Renal cortical epithelial cell (primary cell): ENCODE measurements around the gene ADD1. TPM values are rescaled to one million over a fixed set of nuclear protein-coding genes. Genes with fewer than 3 reads are reported as not detected.
"Not testable (repeated sequence)": the region's sequence is repeated elsewhere in the genome, so short reads cannot be mapped to it uniquely, and the experiment has no call there.

Experiments used
- DNase-seq: peaks from one replicate; pipeline ENCODE4 v3.0.0-alpha.2; 2011; ENCODE audit warnings: low read depth
- total RNA-seq: library from RNA; depleted of rRNA; stranded (reverse); fragments of >200 nt; gene quantifications from 2 replicates; pipeline ENCODE4 v1.2.3, GENCODE V29; 2014

ADD1 gene
- total RNA-seq, 1 donor from 2014 or later: 207 TPM

DNA sequence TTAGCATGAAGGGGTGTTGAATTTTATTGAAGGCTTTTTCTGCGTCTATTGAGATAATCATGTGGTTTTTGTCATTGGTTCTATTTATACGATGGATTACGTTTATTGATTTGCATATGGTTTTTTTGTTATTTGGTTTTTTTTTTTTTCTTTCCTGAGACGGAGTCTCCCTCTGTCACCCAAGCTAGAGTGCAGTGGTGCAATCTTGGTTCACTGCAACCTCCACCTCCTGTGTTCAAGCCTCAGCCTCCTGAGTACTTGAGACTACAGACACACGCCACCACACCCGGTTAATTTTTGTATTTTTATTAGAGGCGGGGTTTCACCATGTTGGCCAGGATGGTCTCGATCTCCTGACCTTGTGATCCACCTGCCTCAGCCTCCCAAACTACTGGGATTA, 75.1 kb downstream of the ADD1 start:
- not testable (repeated sequence) for DNase-seq

DNA sequence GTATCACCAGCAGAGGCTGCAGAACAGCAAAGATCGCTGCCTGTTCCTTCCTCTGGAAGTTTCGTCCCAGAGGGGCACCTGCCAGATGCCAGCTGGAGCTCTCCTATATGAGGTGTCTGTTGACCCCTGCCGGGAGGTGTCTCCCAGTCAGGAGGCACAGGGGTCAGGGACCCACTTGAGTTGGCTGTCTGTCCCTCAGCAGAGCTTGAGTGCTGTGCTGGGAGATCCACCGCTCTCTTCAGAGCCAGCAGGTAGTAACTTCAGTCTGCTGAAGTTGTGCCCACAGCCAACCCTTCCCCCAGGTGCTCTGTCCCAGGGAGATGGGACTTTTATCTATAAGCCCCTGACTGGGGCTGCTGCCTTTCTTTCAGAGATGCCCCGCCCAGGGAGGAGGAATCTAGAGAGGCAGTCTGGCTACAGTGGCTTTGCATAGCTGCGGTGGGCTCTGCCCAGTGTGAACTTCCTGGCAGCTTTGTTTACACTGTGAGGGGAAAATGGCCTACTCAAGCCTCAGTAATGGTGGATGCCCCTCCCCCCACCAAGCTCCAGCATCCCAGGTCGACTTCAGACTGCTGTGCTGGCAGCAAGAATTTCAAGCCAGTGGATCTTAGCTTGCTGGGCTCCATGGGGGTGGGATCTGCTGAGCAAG, 78.9 kb downstream of the ADD1 start:
- peak; percentile 29 for DNase-seq

DNA sequence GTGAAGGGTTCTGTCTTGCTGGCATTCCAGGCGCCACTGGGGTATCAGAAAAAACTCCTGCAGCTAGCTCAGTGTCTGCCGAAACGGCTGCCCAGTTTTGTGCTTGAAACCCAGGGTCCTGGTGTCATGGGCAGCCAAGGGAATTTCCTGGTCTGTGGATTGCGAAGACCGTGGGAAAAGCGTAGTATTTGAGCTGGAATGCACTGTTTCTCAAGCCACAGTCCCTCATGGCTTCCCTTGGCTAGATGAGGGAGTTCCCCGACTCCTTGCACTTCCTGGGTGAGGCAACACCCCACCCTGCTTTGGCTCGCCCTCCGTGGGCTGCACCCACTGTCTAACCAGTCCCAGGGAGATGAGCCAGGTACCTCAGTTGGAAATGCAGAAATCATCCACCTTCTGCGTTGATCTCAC, 79.5 kb downstream of the ADD1 start:
- DNase-seq: peak; percentile 54

DNA sequence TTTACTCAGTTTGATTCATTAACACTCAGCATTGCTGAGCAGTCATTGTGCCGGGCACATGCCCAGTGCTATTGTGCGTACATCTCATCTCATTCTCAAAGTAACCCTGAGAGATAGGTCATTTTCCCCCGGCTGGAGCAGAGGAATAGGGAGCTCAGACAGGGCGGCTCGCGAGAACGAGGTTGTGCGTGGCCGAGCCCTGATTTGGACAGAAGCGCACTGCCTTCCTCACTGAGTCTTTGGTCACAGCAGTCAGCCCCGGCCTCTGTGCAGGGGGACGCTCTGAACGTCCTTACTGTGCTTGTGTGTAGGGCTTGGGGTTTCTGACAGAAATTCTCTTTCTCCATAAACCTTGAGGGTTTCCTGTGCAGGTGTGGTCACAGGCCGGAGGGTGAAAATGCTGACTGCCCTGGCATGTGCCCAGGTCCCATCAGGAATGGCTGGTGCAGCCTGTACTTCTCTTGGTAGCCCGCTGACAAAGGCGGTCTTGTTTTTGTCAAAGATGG, 80.1 kb downstream of the ADD1 start:
- no peak for DNase-seq

DNA sequence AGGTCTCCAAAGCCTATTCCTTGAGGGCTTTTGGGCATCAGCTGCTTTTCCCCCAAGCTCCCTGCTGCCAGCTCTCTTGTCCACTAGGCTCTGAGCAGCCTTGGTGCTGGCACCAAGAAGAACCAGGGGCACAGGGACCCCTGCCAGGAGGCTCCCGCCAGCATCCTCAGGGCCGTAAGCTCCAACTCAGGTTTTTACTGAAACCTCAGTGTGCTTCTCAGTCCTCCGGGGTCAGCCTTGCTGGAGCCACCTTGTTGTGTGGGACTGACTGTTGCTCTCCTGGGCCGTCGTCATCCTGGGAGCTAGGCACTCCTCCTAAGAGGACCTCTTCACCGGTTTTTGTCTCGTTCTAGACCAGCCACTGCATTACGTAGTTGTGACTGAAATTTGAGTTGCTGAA, 80.6 kb downstream of the ADD1 start:
- DNase-seq: no peak

DNA sequence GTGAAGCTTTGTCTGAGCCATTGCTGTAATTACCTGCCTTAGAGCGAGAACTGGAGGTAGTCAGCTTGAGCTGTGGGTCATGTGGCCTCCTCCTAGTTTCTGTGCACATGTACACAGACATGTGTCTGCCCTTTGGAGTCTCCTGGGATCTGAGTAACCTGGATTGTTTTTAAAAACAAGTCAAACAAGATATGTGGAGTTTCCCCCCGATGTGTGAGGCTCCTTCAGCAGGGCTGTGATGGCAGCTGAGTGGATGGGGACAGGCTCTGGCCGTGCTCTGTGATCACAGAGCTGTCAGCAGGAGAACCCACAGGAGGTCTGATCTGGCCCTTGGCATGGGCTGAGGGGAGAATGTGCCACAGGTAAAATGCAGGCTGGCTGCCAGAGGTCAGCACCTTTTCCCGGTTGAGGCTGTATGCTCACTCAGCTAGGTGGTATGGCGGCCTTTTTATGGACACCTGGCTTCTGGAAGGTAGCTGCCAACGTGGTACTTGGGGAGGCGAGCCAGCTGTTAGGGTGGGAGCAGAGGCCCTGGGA, 81.2 kb downstream of the ADD1 start:
- peak; percentile 30 for DNase-seq

DNA sequence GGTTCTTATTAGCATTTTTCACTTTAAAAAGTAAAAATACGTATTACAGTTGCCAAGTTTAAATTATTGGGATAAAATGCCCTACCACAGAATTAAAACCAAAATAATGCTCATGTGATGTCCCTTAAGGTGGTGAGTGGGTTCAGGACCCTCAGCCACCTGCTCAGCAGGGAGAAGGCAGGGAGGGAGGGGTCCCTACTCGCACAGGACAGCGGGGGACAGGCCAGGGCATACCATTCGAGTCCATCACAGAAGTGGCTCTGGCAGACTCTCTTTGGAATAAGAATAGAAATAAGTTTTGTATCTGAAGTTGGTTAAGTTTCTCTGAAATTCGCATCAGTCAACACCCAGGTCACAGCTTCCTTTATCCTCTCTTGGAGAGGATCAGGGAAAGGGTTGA, 81.9 kb downstream of the ADD1 start:
- no peak for DNase-seq

DNA sequence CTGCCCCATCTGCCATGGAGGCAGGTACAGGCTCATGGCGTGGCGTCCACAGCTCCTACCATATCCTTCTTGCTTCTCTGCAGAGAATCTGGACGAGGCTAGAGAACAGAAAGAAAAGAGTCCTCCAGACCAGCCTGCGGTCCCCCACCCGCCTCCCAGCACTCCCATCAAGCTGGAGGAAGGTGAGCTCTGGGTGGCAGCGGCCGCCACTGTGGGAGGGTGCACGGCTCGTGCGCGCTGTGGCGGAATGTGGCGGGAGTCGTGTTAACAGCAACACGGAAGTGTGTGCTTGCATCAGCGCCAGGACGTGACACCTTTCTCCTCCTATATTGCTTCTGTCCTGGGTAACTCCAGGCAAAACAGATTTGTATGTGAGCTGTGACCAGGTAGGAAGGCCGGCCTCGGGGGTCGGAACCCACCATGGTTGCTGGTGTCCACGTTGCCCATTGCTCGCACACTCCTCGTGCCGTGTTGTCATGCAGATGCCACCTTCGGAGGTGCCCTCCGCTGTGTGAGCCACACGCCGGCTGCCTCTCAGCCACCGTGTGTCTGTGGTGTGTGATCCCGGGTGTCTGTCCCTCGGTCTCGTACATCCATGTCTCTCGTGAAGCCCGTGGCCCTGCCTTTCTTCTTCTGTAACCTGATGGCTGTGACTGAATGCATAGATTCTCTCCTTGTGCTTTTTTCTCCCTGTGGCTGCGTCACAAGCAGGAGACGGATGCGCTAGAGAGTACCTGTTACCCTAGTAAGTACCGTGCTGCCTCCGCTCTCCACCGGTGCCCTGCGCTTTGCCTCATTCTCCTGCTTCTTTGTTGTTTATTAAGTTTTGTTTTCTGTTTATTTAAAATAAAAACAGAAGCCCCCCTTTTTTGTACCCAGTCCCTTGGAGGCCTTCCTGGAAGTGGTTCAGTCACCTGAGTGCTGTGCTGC, 82.6 kb downstream of the ADD1 start:
- no peak for DNase-seq

DNA sequence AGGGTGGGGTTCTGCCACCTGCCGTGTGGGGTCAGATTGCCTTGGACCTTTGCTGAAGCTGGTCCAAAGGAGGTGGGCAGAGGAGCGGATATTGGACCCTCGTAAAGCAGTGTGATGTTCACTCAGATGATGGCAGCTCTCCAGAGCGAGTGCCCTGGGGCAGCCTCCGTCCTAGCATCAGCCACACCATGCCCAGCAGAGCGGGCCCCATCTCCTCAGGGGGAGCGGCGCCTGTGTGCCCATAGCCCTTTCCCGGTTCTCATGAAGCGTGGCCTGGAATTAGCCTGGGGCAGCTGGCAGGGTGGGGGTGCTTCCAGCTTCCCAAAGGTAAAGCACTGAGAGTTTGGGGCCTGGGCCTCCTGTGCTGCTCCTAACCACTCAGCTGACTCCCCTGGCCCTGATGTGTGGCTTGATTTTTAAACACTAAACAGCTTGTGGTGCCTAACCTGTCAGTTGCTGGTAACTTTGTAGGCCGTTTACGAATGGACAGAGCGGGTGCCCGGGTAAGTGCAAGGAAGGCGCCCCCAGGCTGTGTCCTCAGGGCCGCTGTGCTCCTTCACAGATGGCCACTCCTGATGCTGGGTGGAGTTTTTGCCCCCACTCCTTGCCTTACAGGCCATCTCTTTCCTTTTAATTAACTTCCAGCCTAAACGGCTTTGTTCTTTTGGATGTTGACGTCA, 83.5 kb downstream of the ADD1 start:
- no peak for DNase-seq

DNA sequence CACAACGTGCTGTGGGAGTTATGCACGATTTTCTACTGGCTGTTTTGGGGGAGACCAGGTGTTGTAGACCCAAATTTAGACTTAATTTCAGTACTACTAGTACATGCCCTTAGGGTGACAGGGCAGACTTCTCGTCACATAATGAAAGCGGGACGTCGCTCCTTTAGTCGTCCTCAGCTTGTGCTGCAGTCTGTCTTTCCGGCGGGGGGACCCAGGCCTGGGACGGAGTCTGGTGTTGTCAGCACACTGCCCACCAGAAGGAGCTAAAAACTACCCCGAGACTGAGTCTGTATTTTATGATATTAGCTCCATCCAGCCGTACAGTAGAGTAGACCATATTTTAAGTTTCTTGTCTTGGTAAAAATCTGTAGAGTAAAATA, 84.0 kb downstream of the ADD1 start:
- DNase-seq: no peak

DNA sequence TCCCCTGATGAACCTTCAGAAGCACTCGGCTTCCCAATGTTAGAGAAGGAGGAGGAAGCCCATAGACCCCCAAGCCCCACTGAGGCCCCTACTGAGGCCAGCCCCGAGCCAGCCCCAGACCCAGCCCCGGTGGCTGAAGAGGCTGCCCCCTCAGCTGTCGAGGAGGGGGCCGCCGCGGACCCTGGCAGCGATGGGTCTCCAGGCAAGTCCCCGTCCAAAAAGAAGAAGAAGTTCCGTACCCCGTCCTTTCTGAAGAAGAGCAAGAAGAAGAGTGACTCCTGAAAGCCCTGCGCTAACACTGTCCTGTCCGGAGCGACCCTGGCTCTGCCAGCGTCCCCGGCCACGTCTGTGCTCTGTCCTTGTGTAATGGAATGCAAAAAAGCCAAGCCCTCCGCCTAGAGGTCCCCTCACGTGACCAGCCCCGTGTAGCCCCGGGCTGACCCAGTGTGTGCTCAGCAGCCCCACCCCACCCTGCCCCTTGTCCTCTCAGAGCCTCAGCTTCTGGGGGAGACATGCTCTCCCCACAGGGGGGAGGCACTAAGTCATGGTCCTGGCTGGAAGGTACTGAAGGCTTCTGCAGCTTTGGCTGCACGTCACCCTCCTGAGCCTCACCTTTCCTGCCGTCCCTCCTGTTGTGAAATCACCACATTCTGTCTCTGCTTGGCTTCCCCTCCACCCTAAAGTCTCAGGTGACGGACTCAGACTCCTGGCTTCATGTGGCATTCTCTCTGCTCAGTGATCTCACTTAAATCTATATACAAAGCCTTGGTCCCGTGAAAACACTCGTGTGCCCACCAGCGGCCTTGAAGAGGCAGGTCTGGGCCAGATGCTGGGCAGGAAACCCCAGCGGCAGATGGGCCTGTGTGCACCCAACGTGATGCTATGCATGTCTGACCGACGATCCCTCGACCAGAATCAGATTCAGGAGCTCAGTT, 84.9 kb downstream of the ADD1 start:
- no peak for DNase-seq

DNA sequence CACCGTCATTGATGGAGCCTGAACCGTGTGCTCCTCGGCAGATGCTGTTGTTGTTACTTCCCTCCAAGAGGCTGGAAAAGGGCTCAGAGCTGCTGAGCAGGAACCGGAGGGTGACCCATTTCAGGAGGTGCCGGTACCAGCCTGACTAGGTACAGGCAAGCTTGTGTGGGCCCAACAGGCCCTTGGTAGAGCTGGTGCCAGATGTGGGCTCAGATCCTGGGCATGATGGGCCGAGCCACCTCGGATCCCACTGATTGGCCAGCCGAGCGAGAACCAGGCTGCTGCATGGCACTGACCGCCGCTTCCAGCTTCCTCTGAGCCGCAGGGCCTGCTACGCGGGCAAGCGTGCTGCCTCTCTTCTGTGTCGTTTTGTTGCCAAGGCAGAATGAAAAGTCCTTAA, 85.8 kb downstream of the ADD1 start:
- DNase-seq: no peak

DNA sequence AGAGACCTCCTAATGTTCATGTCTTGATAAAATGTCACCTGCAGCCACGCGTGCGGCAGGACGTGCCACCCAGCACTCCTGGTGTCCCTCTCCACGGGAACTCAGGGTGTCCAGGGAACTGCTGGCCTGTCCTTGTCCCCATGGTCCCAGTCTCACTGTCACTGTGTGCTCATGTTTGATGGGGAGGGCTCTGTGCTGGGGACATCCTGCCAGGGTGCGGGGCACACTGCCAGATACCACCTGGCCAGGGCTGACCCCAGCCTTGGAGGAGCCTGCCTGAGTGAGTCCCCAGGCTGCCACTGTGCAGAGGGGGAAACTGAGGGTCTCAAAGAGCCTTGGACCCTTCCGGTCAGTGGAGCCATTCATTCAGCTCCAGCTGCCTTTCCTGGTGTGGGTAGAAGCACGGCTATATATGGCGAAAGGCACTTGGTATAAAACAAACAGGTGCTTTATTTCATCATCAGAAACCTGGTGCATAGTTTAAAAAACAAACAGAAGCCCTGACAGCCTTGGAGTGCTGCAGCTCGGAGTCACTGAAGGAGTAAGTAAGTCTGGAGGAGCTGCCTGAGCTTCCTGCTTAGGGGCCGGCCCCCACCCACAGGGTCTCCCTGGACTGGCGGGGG, 86.6 kb downstream of the ADD1 start:
- DNase-seq: no peak

DNA sequence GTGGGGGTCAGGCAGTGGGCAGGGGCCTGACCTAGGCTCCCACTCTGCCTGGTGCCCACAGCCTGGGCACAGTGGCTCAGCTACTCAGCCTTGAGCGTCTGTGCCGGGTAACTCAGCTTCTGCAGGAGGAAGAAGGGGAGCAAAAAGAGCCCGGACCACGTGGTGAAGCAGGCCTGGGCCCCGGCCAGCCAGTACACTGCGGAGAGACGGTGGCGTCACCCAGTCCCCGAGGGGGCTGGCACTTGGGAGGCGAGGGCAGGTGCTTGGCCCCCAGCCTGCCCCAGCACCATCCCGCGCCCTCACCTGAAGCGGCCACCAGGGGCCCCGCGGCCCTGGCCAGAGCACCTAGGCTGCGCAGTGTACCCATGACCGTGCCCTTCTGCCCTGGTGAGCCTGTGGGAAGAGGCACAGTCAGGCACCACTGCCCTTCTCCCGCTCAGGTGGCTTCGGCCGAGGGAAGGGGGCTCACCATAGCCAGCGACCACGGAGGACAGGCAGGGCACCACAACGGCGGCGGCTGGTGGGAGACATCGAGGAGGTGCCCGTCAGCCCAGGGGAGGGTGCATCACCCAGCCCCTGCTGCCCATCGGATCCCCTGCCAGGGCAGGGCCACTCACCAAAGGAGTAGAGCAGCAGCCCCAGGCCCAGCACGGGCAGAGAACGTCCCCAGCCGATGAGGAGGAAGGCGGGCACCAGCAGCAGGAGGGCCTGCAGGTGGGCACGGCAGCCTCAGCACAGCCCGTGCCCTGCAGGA, 87.3 kb downstream of the ADD1 start:
- no peak for DNase-seq

DNA sequence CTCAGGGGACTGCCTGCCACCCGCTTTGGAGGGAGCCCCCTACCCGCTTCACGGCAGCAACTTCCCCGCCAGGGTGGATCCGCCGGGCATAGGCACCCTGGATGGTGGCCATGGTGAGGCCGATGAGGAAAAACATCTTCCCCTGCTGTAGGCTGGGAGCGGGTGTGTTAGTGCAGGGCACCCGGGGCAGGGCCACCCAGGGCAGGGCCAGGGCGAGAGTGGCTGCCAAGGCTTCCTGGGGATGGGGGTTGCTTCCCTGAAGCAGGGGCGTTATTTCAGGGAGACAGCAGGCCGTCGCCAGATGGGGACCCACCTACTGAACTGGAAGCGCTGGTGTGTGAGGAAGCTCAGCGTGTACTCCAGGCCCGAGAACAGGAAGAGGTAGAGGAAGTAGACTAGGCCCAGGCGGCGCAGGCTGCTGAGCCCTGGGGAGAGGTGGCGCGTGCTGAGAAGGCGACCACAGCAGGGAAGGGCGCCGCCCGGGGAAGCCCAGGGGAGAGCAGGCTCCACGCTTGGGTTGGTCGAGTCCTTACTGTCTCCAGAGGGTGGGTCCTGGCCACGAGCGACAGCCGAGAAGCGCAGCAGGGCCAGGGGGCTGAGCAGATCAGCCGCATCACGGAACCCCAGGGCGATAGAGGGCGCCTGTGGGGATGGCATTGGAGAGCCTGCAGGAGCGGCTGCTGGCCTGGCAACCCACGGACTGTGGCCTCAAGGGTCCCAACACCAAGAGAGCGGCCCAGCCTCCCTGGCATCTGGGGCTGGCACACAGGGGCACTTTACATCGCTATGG, 88.1 kb downstream of the ADD1 start:
- no peak for DNase-seq

DNA sequence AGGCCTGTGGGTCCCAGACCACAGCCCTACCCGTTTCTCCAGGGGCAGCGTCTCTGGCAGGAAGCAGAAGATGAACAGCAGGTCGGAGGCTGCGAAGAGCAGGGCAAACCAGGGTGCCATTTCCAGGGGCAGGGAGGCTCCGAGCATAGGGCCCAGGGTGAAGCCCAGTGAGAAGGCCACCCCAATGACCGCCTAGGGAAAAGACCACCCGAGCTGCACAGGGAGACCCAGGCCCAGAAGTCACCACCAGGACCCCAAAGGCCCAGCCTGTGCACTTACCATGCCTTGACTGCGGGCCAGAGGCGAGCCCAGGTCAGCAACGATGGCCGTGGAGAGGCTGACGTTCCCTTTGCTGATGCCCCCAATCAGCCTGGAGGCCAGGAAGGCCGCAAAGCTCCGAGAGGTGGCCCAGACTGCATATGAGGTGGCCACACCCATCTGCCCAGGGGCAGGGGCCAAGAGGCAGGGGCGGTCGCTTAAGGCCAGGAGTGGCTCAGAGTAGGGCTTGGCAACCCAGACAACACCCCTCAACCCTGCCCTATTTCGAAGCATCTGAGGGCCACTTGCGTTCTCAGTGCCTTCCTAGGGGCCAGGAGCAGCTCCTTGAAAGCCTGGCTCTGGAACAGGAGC, 88.8 kb downstream of the ADD1 start:
- no peak for DNase-seq

DNA sequence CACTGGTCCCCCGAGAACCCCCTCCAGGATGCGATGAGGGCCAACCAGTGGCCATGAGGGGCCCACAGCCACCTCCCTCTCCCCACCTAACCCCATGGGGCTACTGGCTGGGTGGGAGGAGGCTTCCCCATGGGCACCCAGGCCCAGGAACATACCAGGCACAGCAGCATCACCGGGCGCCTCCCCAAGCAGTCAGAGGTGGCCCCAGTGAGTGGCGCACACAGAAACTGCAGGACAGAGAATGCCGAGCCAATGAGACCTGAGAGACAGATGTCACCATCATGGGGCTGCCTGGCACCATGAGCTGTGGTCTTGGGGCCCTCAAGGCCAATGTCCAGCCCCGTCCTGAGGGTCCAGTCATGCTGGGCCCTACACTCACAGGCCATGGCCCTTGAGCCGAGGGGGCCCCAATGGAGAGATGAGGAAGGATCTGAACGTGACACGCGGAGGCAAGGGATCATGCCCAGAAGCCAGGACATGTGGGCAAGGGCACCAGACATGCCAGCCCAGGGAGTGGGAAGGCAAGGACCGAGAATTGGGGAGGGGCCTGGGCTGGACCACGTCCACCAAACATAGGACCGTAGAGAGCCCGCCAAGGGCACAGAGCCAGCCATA, 89.4 kb downstream of the ADD1 start:
- DNase-seq: no peak

DNA sequence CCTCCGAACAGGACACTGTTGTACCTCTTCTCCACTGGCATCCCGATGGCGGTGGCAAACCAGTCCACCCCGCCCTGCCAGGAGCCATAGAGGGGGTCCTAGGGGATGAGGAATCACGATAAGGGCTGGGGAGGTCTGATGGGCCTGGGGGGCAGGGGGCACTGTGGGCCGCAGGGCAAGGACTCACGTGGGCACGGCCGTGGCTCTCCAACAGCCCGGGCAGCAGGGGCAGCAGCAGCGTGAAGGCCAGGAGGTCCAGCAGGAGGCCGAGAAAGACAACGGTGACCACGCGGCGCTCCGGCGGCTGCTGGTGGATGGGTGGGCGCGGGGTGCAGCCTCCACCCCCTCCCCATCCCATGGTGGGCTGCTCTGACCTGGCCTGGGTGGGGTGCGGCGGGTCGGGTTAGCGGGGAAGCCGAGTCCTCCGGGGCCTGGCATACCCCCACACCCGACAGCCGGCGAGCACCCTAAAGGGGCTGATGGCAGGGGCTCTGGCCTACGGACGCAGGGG, 90.0 kb downstream of the ADD1 start:
- DNase-seq: no peak
